ENCODE measurements around the gene PIH1D1.
A peak's percentile ranks its signal among the peaks of the same experiment; 100 is the strongest.
"Not testable (repeated sequence)": the region's sequence is repeated elsewhere in the genome, so short reads cannot be mapped to it uniquely, and the experiment has no call there.

The PIH1D1 gene

GRCh38 chr19:49481020-49481683 lies 29.5 kb upstream of the PIH1D1 start:
- no peak for DNase-seq (ENCODE audit: low read depth)

GRCh38 chr19:49479975-49480628 lies 28.5 kb upstream of the PIH1D1 start:
- DNase-seq (ENCODE audit: low read depth): no peak

- no peak for DNase-seq (ENCODE audit: low read depth)
These were observed 24.6 kb upstream of the PIH1D1 start for GRCh38 chr19:49475995-49476880.

- no peak for DNase-seq (ENCODE audit: low read depth)
These were observed 23.7 kb upstream of the PIH1D1 start for GRCh38 chr19:49475191-49475917.

GRCh38 chr19:49474542-49474924 lies 22.9 kb upstream of the PIH1D1 start:
- no peak for DNase-seq (ENCODE audit: low read depth)

GRCh38 chr19:49473868-49474541 lies 22.4 kb upstream of the PIH1D1 start, which contains the start of gene FLT3LG:
FLT3LG (plus strand) TSS chr19:49474215; CDS start chr19:49474640, 425 bp downstream.
- no peak for DNase-seq (ENCODE audit: low read depth)

- DNase-seq (ENCODE audit: low read depth): not testable (repeated sequence)
These were observed 21.9 kb upstream of the PIH1D1 start for GRCh38 chr19:49473501-49473867.

- no peak for DNase-seq (ENCODE audit: low read depth)
These were observed 21.3 kb upstream of the PIH1D1 start for GRCh38 chr19:49472936-49473335.

- DNase-seq (ENCODE audit: low read depth): no peak
These were observed 19.0 kb upstream of the PIH1D1 start for GRCh38 chr19:49470615-49470978.

- DNase-seq (ENCODE audit: low read depth): no peak
These were observed 18.4 kb upstream of the PIH1D1 start for GRCh38 chr19:49469828-49470614.

- peak; percentile 42 for DNase-seq (ENCODE audit: low read depth)
These were observed 17.3 kb upstream of the PIH1D1 start for GRCh38 chr19:49468746-49469447.

GRCh38 chr19:49468199-49468598 lies 16.6 kb upstream of the PIH1D1 start:
- DNase-seq (ENCODE audit: low read depth): no peak

GRCh38 chr19:49465371-49465770 lies 13.8 kb upstream of the PIH1D1 start:
- DNase-seq (ENCODE audit: low read depth): no peak

- no peak for DNase-seq (ENCODE audit: low read depth)
These were observed 12.5 kb upstream of the PIH1D1 start for GRCh38 chr19:49463960-49464740.

- DNase-seq (ENCODE audit: low read depth): no peak
These were observed 10.9 kb upstream of the PIH1D1 start for GRCh38 chr19:49462492-49462891.

- DNase-seq (ENCODE audit: low read depth): no peak
These were observed 10.0 kb upstream of the PIH1D1 start for GRCh38 chr19:49461656-49462055.

GRCh38 chr19:49461130-49461529 lies 9.5 kb upstream of the PIH1D1 start:
- not testable (repeated sequence) for DNase-seq (ENCODE audit: low read depth)

GRCh38 chr19:49459388-49459787 lies 7.8 kb upstream of the PIH1D1 start:
- DNase-seq (ENCODE audit: low read depth): no peak

- no peak for DNase-seq (ENCODE audit: low read depth)
These were observed 6.9 kb upstream of the PIH1D1 start for GRCh38 chr19:49458567-49458903.

GRCh38 chr19:49456326-49456725 lies 4.7 kb upstream of the PIH1D1 start:
- DNase-seq (ENCODE audit: low read depth): peak; percentile 43
